Parathyroid adenoma (tissue), 2 donors: ENCODE results near the gene MBLAC1.

Experiments used
- H2AFZ ChIP-seq: fragments of 300-600 bp; sonication (generic); one replicate; pipeline ENCODE4 v1.7.0; 2017; ENCODE audit warnings: antibody characterized with exemption, mild to moderate bottlenecking
- H3K27ac ChIP-seq: fragments of 300-600 bp; sonication (generic); one replicate; pipeline ENCODE4 v1.7.0; 2017
- H3K27me3 ChIP-seq: fragments of 300-600 bp; sonication (generic); one replicate; pipeline ENCODE4 v1.7.0; 2017; ENCODE audit warnings: low read length; ENCODE audit not compliant: control insufficient read depth, insufficient read depth
- H3K36me3 ChIP-seq: fragments of 300-600 bp; sonication (generic); one replicate; pipeline ENCODE4 v1.7.0; 2017; ENCODE audit warnings: low read length; ENCODE audit not compliant: control insufficient read depth, insufficient read depth
- H3K4me1 ChIP-seq: fragments of 300-600 bp; sonication (generic); one replicate; pipeline ENCODE4 v1.7.0; 2017; ENCODE audit warnings: control low read depth
- H3K4me2 ChIP-seq: fragments of 300-600 bp; sonication (generic); one replicate; pipeline ENCODE4 v1.7.0; 2017; ENCODE audit warnings: low read length
- H3K4me3 ChIP-seq: fragments of 300-600 bp; sonication (generic); one replicate; pipeline ENCODE4 v1.7.0; 2017; ENCODE audit warnings: low read depth, low read length
- H3K79me2 ChIP-seq: fragments of 300-600 bp; sonication (generic); one replicate; pipeline ENCODE4 v1.7.0; 2017; ENCODE audit warnings: control low read depth
- H3K9ac ChIP-seq: fragments of 300-600 bp; sonication (generic); one replicate; pipeline ENCODE4 v1.7.0; 2017; ENCODE audit warnings: mild to moderate bottlenecking
- H3K9me3 ChIP-seq: fragments of 300-600 bp; sonication (generic); one replicate; pipeline ENCODE4 v1.7.0; 2017; ENCODE audit warnings: low read length; ENCODE audit not compliant: control insufficient read depth
- CTCF ChIP-seq: fragments of 300-600 bp; sonication (generic); IDR thresholded peaks from one replicate; pipeline ENCODE4 v1.7.0; 2017; ENCODE audit warnings: antibody characterized with exemption, mild to moderate bottlenecking
- donor health status: primary hyperparathyroidism.

MBLAC1 gene

GRCh38 chr7:100166970-100167911, 40.5 kb downstream of the MBLAC1 start:
- peaks cover 6% of the 10 kb centered on the region for H3K4me1 ChIP-seq
- no peak overlapping the region for H3K4me2 ChIP-seq
- H3K79me2 ChIP-seq, result no peaks in the 10 kb centered on the region
- H3K9me3 ChIP-seq, result no peaks in the 10 kb centered on the region
- H3K9ac ChIP-seq, result no peak overlapping the region
- no peak for TF ChIP-seq CTCF
- H3K27ac ChIP-seq, result no peak overlapping the region
- peak overlapping the region; percentile 84 for H2AFZ ChIP-seq
- H3K4me3 ChIP-seq, result no peak overlapping the region
- no peaks in the 10 kb centered on the region for H3K36me3 ChIP-seq
- no peaks in the 10 kb centered on the region for H3K27me3 ChIP-seq

GRCh38 chr7:100167912-100168323, 41.2 kb downstream of the MBLAC1 start:
- Histone ChIP-seq H3K27me3 (no peaks in the 10 kb centered on the region), H3K9me3 (no peaks in the 10 kb centered on the region), H3K79me2 (no peaks in the 10 kb centered on the region), H3K36me3 (no peaks in the 10 kb centered on the region), H3K9ac (no peak overlapping the region), H3K27ac (no peak overlapping the region), H3K4me2 (peak overlapping the region; percentile 36), H3K4me1 (peaks cover 6% of the 10 kb centered on the region), H2AFZ (peak overlapping the region; percentile 84), H3K4me3 (peak overlapping the region; percentile 9)
- no peak for TF ChIP-seq CTCF

- Histone ChIP-seq H3K9ac (no peak overlapping the region), H3K4me1 (peaks cover 6% of the 10 kb centered on the region)
- TF ChIP-seq CTCF, result no peak
Measured at GRCh38 chr7:100169147-100169850, 42.5 kb downstream of the MBLAC1 start.

GRCh38 chr7:100170101-100170897, 43.5 kb downstream of the MBLAC1 start:
- H3K4me3 ChIP-seq, result no peak overlapping the region
- no peaks in the 10 kb centered on the region for H3K9me3 ChIP-seq
- H3K4me2 ChIP-seq, result no peak overlapping the region
- no peak for TF ChIP-seq CTCF
- no peaks in the 10 kb centered on the region for H3K79me2 ChIP-seq
- no peak overlapping the region for H2AFZ ChIP-seq
- peaks cover 6% of the 10 kb centered on the region for H3K4me1 ChIP-seq
- H3K36me3 ChIP-seq, result no peaks in the 10 kb centered on the region
- H3K27ac ChIP-seq, result no peak overlapping the region
- H3K27me3 ChIP-seq, result no peaks in the 10 kb centered on the region
- no peak overlapping the region for H3K9ac ChIP-seq

More at GRCh38 chr7:100169147-100169850, 42.5 kb downstream of the MBLAC1 start:
- H3K27me3 ChIP-seq, result no peaks in the 10 kb centered on the region
- no peaks in the 10 kb centered on the region for H3K36me3 ChIP-seq
- peak overlapping the region; percentile 84 for H2AFZ ChIP-seq
- H3K4me2 ChIP-seq, result no peak overlapping the region
- H3K79me2 ChIP-seq, result no peaks in the 10 kb centered on the region
- H3K4me3 ChIP-seq, result no peak overlapping the region
- no peaks in the 10 kb centered on the region for H3K9me3 ChIP-seq
- H3K27ac ChIP-seq, result no peak overlapping the region
